Activated naive CD4-positive, alpha-beta T cell treated with anti-CD3 and anti-CD28 coated beads, Interleukin-2, amount 10 ng/mL, durations not matched to agents 7 days and 5 days (primary cell): Measurements from ENCODE around the gene PTCH2.
"Not testable (repeated sequence)": the region's sequence is repeated elsewhere in the genome, so short reads cannot be mapped to it uniquely, and the experiment has no call there.

ENCODE experiments used
- CTCF ChIA-PET: fragments of 350-600 bp; sonication (Branson Sonifier 250); formaldehyde crosslinking; loops from one replicate; lab custom pipeline; 2021; ENCODE audit warnings: antibody characterized with exemption; lab: Charles Lee
- DNase-seq: peaks from one replicate; pipeline ENCODE4 v3.0.0-alpha.2; 2020
- H3K27ac Mint-ChIP-seq: one replicate; pipeline ENCODE4 v1.8.0; 2021; ENCODE audit warnings: mild to moderate bottlenecking, moderate library complexity, mixed read lengths
- H3K27me3 Mint-ChIP-seq: one replicate; pipeline ENCODE4 v1.8.0; 2021; ENCODE audit warnings: mild to moderate bottlenecking, mixed read lengths
- H3K36me3 Mint-ChIP-seq: one replicate; pipeline ENCODE4 v1.8.0; 2021; ENCODE audit warnings: mixed read lengths
- H3K4me1 Mint-ChIP-seq: one replicate; pipeline ENCODE4 v1.8.0; 2021; ENCODE audit warnings: mixed read lengths
- H3K4me3 Mint-ChIP-seq: one replicate; pipeline ENCODE4 v1.8.0; 2021; ENCODE audit warnings: mild to moderate bottlenecking, moderate library complexity, mixed read lengths
- H3K9me3 Mint-ChIP-seq: one replicate; pipeline ENCODE4 v1.8.0; 2021; ENCODE audit warnings: mixed read lengths

Gene PTCH2

DNA sequence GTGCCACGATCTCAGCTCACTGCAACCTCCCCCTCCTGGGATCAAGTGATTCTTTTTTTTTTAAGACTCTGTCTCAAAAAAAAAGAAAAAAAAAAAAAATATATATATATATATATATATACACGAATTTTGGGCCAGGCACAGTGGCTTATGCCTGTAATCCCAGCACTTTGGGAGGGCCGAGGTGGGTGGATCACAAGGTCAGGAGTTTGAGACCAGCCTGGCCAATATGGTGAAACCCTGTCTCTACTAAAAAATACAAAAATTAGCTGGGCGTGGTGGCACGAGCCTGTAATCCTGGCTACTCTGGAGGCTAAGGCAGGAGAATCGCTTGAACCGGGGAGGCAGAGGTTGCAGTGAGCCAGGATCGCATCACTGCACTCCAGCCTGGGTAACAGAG, 45.2 kb downstream of the PTCH2 start:
- H3K27me3 Mint-ChIP-seq, H3K4me3 Mint-ChIP-seq, H3K27ac Mint-ChIP-seq, H3K9me3 Mint-ChIP-seq, DNase-seq: not testable (repeated sequence)
- peaks cover 20% of the 10 kb centered on the region for H3K36me3 Mint-ChIP-seq
- CTCF ChIA-PET = interaction anchor here (1.6 to 5.1 kb wide), 5 partner anchors 11 to 67 kb away, joined by 3 to 68 read pairs (median 11); partner anchors contain the start of genes BTBD19 and RNU5D-1
- peaks cover 32% of the 10 kb centered on the region for H3K4me1 Mint-ChIP-seq

DNA sequence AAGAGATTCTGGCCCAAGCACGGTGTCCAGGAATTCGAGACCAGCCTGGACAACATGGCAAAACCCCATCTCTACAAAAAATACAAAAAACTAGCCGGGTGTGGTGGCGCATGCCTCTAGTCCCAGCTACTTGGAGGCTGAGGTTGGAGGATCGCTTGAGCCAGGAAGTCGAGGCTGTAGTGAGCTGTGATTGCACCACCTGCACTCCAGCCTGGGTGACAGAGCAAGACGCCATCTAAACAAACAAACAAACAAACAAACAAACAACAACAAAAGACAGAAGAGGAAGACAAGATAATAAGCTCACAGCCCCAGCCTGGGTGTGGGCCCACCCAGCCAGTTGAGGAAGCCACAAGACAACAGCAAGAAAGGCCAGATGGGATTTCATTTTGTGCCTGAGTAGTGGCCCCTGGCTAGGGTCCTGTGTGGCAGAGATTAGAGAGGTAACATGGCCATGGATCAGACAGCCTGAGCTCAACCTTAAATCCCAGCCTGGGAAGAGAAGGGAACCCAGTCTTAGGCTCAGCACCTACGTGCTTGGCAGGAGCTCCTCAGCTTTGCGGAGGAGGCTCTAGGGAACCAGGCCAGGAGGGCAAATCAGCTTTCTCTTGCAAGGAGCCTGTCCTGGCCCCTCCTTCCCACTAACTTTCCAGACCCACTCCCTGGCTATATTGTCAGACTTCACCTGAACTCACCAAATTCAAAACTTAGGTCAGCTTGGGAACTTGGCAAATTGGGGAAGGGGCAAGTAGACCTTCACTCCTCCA, 50.1 kb downstream of the PTCH2 start:
- H3K27me3 Mint-ChIP-seq = peaks cover 26% of the 10 kb centered on the region
- H3K4me3 Mint-ChIP-seq = no peak overlapping the region
- H3K36me3 Mint-ChIP-seq = no peaks in the 10 kb centered on the region
- peak; percentile 17 for DNase-seq
- H3K27ac Mint-ChIP-seq = no peak overlapping the region
- H3K9me3 Mint-ChIP-seq = no peaks in the 10 kb centered on the region
- peaks cover 3% of the 10 kb centered on the region for H3K4me1 Mint-ChIP-seq
- CTCF ChIA-PET = interaction anchor here (0.5 to 4.3 kb wide), 19 partner anchors 8 to 509 kb away, joined by 3 to 16 read pairs (median 5); partner anchors contain the start of genes BTBD19, EIF2B3, HECTD3 and PLK3

DNA sequence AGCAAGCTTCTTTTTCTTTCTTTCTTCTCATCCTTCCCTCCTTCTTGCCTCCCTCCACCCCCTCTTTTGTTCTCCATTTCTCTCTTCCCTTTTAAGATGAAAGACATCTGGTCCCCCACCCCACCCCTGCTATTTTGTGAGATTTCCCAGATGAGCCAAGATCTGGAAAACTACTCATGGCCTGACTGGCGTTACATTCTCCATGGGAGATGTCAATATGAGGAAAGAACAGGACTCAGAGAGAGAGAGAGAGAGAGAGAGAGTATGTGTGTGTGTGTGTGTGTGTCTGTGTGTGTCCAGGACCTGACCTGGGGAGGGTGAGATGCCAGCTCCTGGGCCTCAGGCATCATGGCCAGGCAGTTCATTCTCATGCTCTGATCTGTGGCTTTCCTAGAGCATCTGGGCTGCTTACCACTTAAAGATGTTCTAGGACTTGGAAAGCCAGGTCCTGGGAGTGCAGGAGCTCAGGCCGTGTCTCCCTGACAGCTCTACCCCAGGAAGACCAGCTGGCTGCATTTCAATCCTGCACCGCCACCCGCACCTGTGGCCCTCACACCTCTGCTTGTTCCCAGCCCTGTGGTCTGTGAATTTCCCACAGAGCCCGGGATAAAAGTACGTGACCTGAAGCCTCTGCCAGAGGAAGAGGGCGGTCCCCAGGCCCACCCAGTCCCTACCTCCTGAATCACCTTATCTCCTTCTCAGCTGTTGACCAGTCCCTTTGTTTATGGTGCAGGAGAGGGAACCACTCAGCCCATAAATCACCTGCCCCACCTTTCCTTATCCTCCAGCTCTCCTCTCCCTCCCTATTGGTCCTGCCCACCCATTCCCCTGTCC, 51.9 kb downstream of the PTCH2 start:
- CTCF ChIA-PET = interaction anchor here (0.7 to 4.3 kb wide), 7 partner anchors 8 to 228 kb away, joined by 3 to 13 read pairs (median 4); partner anchors contain the start of genes BTBD19 and PLK3
- H3K27ac Mint-ChIP-seq = no peak overlapping the region
- no peak for DNase-seq

DNA sequence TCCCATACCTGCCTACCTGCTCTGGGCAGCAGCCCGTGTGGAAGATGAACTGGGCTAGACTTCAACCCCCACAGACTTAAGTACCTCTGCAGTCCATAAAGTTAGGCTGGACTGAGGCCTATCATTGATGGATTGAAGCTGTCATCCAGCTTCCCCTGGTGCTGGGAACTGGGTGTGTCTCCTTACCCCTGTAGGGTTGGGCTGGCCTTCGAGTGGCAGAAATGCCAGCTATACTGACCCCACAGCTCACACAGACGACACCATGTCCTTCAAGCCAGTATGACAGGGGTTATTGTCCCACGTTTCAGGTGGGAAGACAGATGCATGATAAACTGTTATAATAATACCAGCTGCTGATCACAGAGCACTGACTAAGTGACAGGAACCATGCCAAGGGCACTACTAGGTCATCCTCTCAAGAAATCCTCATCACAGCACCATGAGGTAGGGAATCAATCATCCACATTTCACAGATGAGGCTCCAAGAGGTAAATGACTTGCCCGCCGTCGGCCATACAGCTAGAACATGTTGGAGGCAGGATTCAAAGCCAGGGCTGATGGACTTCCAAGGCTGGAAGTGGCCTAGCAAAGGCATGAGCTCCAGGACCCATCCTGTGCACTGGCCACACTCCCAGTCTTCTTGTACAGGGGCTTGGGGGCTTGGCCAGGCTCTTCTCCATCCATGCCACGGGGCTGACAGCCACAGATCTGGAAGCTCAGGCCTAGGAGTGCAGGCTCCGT, 54.8 kb downstream of the PTCH2 start, which contains the start of gene BEST4:
TSS of gene BEST4 (minus strand) at position 51 of the 741 bp plus-strand sequence. CDS start 465 bp downstream, outside the sequence.
- H3K9me3 Mint-ChIP-seq = no peaks in the 10 kb centered on the region
- DNase-seq = no peak
- H3K4me1 Mint-ChIP-seq = peaks cover 28% of the 10 kb centered on the region
- peaks cover 27% of the 10 kb centered on the region for H3K27me3 Mint-ChIP-seq
- peaks cover 1% of the 10 kb centered on the region for H3K36me3 Mint-ChIP-seq
- no peak within 1 kb of the TSS for H3K4me3 Mint-ChIP-seq
- no peak within 1 kb of the TSS for H3K27ac Mint-ChIP-seq
- CTCF ChIA-PET = interaction anchor here (0.7 to 2.5 kb wide), 8 partner anchors 8 to 512 kb away, joined by 3 to 7 read pairs (median 3); partner anchors contain the start of gene BTBD19

More for the DNA sequence above, 51.9 kb downstream of the PTCH2 start:
- Mint-ChIP-seq H3K27me3 (peaks cover 31% of the 10 kb centered on the region), H3K9me3 (no peaks in the 10 kb centered on the region), H3K36me3 (no peaks in the 10 kb centered on the region), H3K4me1 (peaks cover 7% of the 10 kb centered on the region), H3K4me3 (no peak overlapping the region)

DNA sequence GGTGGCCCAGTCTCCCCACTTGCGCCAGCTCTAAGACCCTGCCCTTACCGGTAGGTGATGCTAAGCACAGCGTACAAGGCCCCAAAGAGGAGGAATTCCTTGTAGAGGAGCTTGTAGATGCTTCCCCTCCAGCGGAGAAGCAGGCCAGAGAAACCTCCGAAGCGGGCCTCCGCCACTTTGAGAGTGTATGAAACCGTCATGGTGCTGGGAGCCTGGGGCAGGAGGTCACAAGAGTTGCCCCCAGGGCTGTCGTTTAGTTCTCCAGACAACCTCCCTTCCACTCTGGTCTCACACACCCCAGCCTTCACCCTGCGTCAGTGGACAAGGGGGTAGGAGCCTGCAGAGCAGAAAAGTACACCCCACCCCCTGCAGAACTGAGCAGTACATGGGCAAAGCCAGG, 55.5 kb downstream of the PTCH2 start:
- Mint-ChIP-seq H3K27ac (no peak overlapping the region), H3K27me3 (peaks cover 27% of the 10 kb centered on the region), H3K4me1 (peaks cover 33% of the 10 kb centered on the region), H3K9me3 (no peaks in the 10 kb centered on the region), H3K4me3 (no peak overlapping the region), H3K36me3 (peaks cover 3% of the 10 kb centered on the region)
- DNase-seq = no peak
- CTCF ChIA-PET = interaction anchor here (0.7 to 2.5 kb wide), 8 partner anchors 21 to 512 kb away, joined by 3 to 7 read pairs (median 4); partner anchors contain the start of gene BTBD19

DNA sequence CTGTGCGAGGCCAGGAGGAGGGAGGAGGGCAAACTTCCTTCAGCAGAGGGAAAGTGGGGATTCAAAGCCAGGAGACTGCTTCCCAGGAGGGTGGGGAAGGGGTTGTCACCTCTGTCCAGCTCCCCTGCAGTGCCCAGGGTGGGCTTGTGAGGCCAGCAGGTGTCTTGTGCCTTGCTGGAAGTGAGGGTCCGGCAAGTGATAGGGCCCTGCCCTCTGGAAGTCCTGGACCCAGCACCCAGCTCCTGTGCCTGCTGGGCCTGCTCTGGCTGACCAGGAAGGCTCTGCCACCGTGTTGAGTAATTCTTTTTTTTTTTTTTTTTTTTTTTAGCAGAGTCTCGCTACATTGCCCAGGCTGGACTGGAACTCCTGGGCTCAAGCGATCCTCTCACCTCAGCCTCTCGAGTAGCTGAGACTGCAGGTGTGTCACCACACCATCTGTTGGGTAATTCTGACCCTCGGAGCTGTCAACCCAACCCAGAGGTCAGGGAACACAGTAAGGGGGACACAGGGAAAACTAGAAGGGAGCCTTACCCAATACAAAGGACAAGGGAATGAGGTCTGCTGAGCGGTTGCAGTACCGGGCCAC, 56.1 kb downstream of the PTCH2 start:
- peaks cover 27% of the 10 kb centered on the region for H3K27me3 Mint-ChIP-seq
- peaks cover 35% of the 10 kb centered on the region for H3K4me1 Mint-ChIP-seq
- CTCF ChIA-PET = interaction anchor here (0.7 to 2.5 kb wide), 7 partner anchors 9 to 226 kb away, joined by 3 to 7 read pairs (median 3); no protein-coding TSS in a partner anchor
- peak overlapping the region; percentile 68 for H3K4me3 Mint-ChIP-seq
- H3K9me3 Mint-ChIP-seq = no peaks in the 10 kb centered on the region
- DNase-seq = no peak
- H3K27ac Mint-ChIP-seq = no peak overlapping the region
- H3K36me3 Mint-ChIP-seq = peaks cover 7% of the 10 kb centered on the region

DNA sequence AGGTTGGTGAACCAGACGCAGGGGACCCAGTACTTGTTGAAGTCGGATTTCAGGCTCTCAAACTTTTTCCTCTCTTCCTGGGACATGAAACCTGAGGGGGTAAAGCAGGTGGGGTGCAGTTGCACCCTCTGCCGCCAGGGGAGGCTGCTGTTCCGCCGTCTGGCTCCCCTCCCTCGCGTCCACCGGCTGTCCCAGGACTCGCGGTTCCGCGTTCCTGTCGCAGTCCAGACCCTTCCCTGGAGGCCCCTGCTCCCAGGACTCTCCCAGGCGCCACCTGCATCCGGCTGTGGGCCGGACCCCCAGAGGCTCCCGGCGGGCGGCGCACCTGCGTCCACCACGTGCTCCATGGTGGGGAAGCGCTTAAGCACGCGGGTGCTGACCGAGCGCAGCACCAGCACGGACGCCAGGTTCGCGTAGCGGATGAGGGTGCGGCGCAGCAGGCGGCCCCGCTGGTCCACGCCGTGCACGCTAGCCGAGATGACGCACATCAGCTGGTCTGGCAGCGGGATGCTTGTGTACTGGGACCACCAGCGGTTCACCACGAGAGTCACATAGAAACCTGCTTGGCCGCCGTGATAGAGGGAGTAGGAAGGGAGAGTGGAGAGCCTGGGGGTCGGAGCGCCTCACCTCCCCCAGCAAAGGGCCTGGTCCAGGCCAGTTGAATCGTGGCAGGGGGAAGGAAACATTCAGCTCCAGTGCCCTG, 56.8 kb downstream of the PTCH2 start:
- Mint-ChIP-seq H3K4me1 (peaks cover 40% of the 10 kb centered on the region), H3K9me3 (no peaks in the 10 kb centered on the region), H3K27me3 (peaks cover 25% of the 10 kb centered on the region), H3K36me3 (peaks cover 12% of the 10 kb centered on the region), H3K4me3 (peak overlapping the region; percentile 68), H3K27ac (peak overlapping the region; percentile 45)
- DNase-seq = peak; percentile 84
- CTCF ChIA-PET = interaction anchor here (0.7 to 2.5 kb wide), 11 partner anchors 10 to 227 kb away, joined by 3 to 20 read pairs (median 4); partner anchors contain the start of genes HECTD3, RNU5D-1 and UROD

DNA sequence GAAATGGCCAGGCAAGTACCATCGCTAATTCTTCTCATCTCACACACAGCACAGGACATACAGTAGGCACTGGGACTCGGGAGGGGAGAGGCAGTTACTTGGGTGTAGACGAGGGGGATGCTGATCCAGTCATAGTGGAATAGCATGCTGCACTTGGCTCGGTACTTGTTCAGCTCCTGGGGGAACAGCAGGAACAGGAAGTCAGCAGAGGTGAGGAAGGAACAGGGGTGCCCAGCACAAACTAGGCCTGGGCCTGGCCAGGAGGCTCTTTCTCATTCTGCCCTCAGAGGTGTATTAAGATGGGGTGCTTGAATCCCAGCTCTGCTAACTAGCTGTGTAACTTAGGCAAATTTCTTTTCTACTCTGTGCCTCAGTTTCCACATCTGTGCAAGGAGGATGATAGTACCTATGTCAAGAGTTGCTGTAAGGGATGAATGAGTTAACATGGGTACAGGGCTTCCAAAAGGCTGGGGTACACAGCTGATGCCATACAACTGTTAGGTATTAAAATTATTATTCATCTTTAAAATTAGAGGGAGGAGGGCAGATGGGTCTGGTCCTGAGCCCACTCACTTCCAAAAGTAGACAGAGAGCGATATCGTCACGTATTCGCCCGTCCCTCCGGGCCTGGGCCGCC, 57.4 kb downstream of the PTCH2 start:
- Mint-ChIP-seq H3K4me1 (peaks cover 40% of the 10 kb centered on the region), H3K27ac (no peak overlapping the region), H3K36me3 (peaks cover 18% of the 10 kb centered on the region), H3K9me3 (no peaks in the 10 kb centered on the region), H3K4me3 (peak overlapping the region; percentile 68), H3K27me3 (peaks cover 18% of the 10 kb centered on the region)
- CTCF ChIA-PET = interaction anchor here (0.7 to 3.6 kb wide), 10 partner anchors 7 to 520 kb away, joined by 3 to 20 read pairs (median 4); partner anchors contain the start of genes HECTD3, RNU5D-1, RPS8 and UROD
- DNase-seq = no peak

DNA sequence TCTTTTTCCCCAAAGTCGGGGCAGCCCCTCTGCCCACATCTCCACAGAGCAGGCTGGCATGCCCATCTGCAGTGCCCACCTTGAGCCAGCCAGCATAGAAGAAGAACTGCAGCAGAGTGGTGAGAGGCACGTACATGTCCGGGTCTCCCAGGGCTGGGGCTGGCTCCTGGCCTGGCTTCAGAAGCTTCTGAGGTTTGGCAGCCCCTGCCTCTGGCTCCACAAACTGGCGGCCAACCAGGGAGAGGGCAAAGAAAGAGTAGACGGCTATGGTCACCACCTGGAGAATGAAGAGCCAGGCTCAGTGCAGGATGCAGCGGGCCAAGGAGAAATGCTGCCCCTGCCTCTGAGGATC, 58.0 kb downstream of the PTCH2 start:
- H3K4me3 Mint-ChIP-seq = peak overlapping the region; percentile 68
- H3K36me3 Mint-ChIP-seq = peaks cover 23% of the 10 kb centered on the region
- peaks cover 18% of the 10 kb centered on the region for H3K27me3 Mint-ChIP-seq
- H3K4me1 Mint-ChIP-seq = peaks cover 45% of the 10 kb centered on the region
- no peak for DNase-seq
- no peaks in the 10 kb centered on the region for H3K9me3 Mint-ChIP-seq
- CTCF ChIA-PET = interaction anchor here (0.7 to 3.6 kb wide), 12 partner anchors 8 to 520 kb away, joined by 3 to 20 read pairs (median 4); partner anchors contain the start of genes HECTD3, RNU5D-1, RPS8 and UROD
- peak overlapping the region; percentile 80 for H3K27ac Mint-ChIP-seq

DNA sequence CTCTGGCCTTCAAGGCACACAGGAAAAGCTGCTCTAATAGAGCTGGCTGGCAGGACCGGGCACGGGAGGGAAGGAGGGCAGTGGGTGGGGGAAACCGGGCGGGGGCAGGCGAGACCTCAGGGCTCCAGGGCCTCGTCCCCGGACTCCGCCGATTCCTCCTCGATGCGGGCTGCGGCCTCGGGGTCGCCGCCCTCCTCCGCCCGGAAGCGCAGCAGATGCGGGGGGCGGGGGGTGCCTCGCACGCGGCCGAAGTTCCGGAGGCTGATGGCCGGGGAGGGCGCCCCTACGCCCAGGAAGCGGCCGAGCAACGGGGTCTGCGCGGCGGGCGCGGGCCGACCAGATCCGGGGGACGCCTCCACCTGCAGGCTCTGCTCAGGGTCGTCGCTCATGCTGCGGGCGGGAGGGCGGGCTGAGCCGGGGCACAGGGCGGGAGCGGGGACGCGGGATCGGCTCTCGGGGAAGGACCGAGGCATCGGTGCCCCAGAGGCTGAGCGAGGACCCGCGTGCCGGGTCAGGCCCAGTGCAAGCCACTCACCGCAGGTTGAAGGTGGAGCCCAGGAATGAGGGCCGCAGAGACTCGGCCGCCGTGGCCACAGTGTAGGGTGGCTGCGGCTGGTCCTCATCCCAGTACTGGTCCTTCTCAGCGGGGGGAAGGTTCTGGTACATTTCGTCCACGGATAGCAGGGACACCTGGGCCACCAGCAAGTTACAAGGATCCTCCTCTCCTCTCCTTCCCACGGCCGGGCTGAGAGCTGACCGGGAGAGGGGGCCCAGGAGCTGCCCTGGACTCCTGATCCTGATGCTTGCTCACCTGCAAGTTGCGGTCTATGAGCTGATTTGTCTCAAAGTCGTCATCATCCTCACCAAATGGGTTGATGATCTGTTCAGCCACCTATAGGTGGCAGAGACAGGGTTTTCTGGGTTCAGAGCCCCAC, 58.7 kb downstream of the PTCH2 start:
- CTCF ChIA-PET = interaction anchor here (0.7 to 3.6 kb wide), 14 partner anchors 9 to 521 kb away, joined by 3 to 20 read pairs (median 3); partner anchors contain the start of genes HECTD3, RNU5D-1, RPS8 and UROD
- Mint-ChIP-seq H3K4me1 (peaks cover 47% of the 10 kb centered on the region), H3K27me3 (peaks cover 15% of the 10 kb centered on the region), H3K36me3 (peaks cover 28% of the 10 kb centered on the region), H3K9me3 (no peaks in the 10 kb centered on the region), H3K27ac (peak overlapping the region; percentile 80), H3K4me3 (peak overlapping the region; percentile 68)
- DNase-seq = peak; percentile 60

DNA sequence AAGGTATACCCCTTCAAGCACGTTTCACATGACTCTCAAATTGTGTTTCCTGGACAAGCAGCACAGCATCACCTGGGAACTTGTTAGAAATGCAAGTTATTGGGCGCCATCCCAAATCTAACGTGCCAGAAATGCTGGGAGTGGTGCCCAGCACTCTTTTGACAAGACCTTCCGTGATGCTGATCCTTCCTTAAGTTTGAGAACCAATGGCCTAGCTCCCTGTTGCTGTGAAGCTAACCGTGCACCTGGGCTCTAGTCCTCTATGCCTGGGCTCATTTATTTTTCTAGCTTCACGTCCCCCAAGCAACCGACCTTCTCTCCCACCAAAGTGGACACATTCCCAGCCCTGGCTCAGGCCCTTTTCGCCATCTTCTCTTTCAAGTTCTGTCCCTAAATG, 59.4 kb downstream of the PTCH2 start:
- peaks cover 8% of the 10 kb centered on the region for H3K27me3 Mint-ChIP-seq
- H3K9me3 Mint-ChIP-seq = no peaks in the 10 kb centered on the region
- peak overlapping the region; percentile 66 for H3K4me3 Mint-ChIP-seq
- CTCF ChIA-PET = interaction anchor here (0.7 to 3.6 kb wide), 7 partner anchors 8 to 227 kb away, joined by 3 to 13 read pairs (median 3); partner anchors contain the start of genes HECTD3, RNU5D-1 and RPS8
- peaks cover 35% of the 10 kb centered on the region for H3K36me3 Mint-ChIP-seq
- DNase-seq = no peak
- peak overlapping the region; percentile 70 for H3K27ac Mint-ChIP-seq
- H3K4me1 Mint-ChIP-seq = peaks cover 54% of the 10 kb centered on the region
